CD14-positive monocyte (primary cell): ENCODE measurements around the gene NME8. TPM values are rescaled to one million over a fixed set of nuclear protein-coding genes. Genes with fewer than 3 reads are reported as not detected.

ENCODE experiments used
- DNase-seq, 3 donors: peaks; one replicate each; pipeline ENCODE4 v3.0.0-alpha.2; 2011 to 2022
- H2AFZ ChIP-seq: 2 replicates; pipeline ENCODE4 v1.6.0; 2012; ENCODE audit warnings: mild to moderate bottlenecking, low read depth, low read length, inconsistent platforms; ENCODE audit not compliant: insufficient read depth, poor library complexity, severe bottlenecking
- H3K27ac ChIP-seq, 2 donors: 1 replicate in 1 of 2; 2 replicates in 1 of 2; pipeline ENCODE4 v1.5.1; 2012 to 2013; ENCODE audit warnings: low read length in 2 of 2, control low read depth in 1 of 2, inconsistent platforms in 1 of 2, low read depth in 1 of 2, mild to moderate bottlenecking in 1 of 2
- H3K27me3 ChIP-seq, 2 donors: one replicate each; pipeline versions ENCODE4 v1.6.0 to v1.6.1; 2011 to 2013; ENCODE audit warnings: low read length in 2 of 2; ENCODE audit not compliant: control insufficient read depth in 2 of 2, insufficient read depth in 2 of 2
- H3K36me3 ChIP-seq, 2 donors: replicated peaks in 1 of 2; 1 replicate in 1 of 2; 2 replicates in 1 of 2; pipeline versions ENCODE4 v1.5.1 to v1.6.1; 2012 to 2013; ENCODE audit warnings: low read length in 2 of 2, control low read depth in 1 of 2, inconsistent platforms in 1 of 2, mild to moderate bottlenecking in 1 of 2; ENCODE audit not compliant: insufficient read depth in 2 of 2, control insufficient read depth in 1 of 2
- H3K4me1 ChIP-seq, 2 donors: 1 replicate in 1 of 2; 2 replicates in 1 of 2; pipeline versions ENCODE4 v1.5.1 to v1.6.1; 2012 to 2013; ENCODE audit warnings: low read length in 2 of 2, control low read depth in 1 of 2, inconsistent platforms in 1 of 2, mild to moderate bottlenecking in 1 of 2, moderate library complexity in 1 of 2; ENCODE audit not compliant: insufficient read depth in 2 of 2, control insufficient read depth in 1 of 2
- H3K4me2 ChIP-seq: replicated peaks from 2 replicates; pipeline ENCODE3; 2012; ENCODE audit warnings: low read length, moderate library complexity, mild to moderate bottlenecking; ENCODE audit not compliant: poor library complexity, severe bottlenecking; ENCODE audit errors: extremely low read depth
- H3K4me3 ChIP-seq, 3 experiments: fragments of 200-600 bp in 1 of 3; sonication (generic) in 1 of 3; replicated peaks in 1 of 3; 1 replicate in 2 of 3; 2 replicates in 1 of 3; pipeline ENCODE4 v1.5.1; 2011 to 2013; ENCODE audit warnings: low read length in 3 of 3, mild to moderate bottlenecking in 3 of 3, control low read depth in 2 of 3, low read depth in 2 of 3, inconsistent platforms in 1 of 3, moderate library complexity in 1 of 3
- H3K79me2 ChIP-seq: 2 replicates; pipeline ENCODE4 v1.6.0; 2012; ENCODE audit warnings: mild to moderate bottlenecking, control low read depth, inconsistent platforms, low read length, moderate library complexity; ENCODE audit not compliant: insufficient read depth
- H3K9ac ChIP-seq: 2 replicates; pipeline ENCODE4 v1.6.0; 2017; ENCODE audit warnings: low read length, mild to moderate bottlenecking; ENCODE audit not compliant: insufficient read depth, poor library complexity, severe bottlenecking
- H3K9me3 ChIP-seq, 2 donors: replicated peaks in 1 of 2; 1 replicate in 1 of 2; 2 replicates in 1 of 2; pipeline versions ENCODE4 v1.5.1 to v1.6.1; 2012 to 2013; ENCODE audit warnings: low read length in 2 of 2, control low read depth in 1 of 2; ENCODE audit not compliant: control insufficient read depth in 1 of 2, insufficient read depth in 1 of 2
- H4K20me1 ChIP-seq: 2 replicates; pipeline ENCODE4 v1.6.0; 2012; ENCODE audit warnings: mild to moderate bottlenecking, low read length, control low read depth, moderate library complexity; ENCODE audit not compliant: insufficient read depth
- H3K27ac Mint-ChIP-seq, 7 donors: one replicate each; pipeline ENCODE4 v1.8.0; 2020; ENCODE audit warnings: mild to moderate bottlenecking in 7 of 7, mixed read lengths in 7 of 7, moderate library complexity in 6 of 7, inconsistent platforms in 2 of 7
- H3K27me3 Mint-ChIP-seq, 3 donors: one replicate each; pipeline ENCODE4 v1.8.0; 2021 to 2022; ENCODE audit warnings: low read depth in 3 of 3, mild to moderate bottlenecking in 3 of 3, mixed read lengths in 3 of 3, moderate library complexity in 3 of 3, inconsistent platforms in 1 of 3
- H3K36me3 Mint-ChIP-seq, 2 donors: one replicate each; pipeline ENCODE4 v1.8.0; 2020; ENCODE audit warnings: mixed read lengths in 2 of 2, inconsistent platforms in 1 of 2, mild to moderate bottlenecking in 1 of 2
- H3K4me1 Mint-ChIP-seq: one replicate; pipeline ENCODE4 v1.8.0; 2020; ENCODE audit warnings: mild to moderate bottlenecking, mixed read lengths
- H3K4me3 Mint-ChIP-seq, 2 donors: one replicate each; pipeline ENCODE4 v1.8.0; 2020; ENCODE audit warnings: mild to moderate bottlenecking in 2 of 2, mixed read lengths in 2 of 2, moderate library complexity in 1 of 2
- H3K9me3 Mint-ChIP-seq, 7 donors: one replicate each; pipeline ENCODE4 v1.8.0; 2020 to 2022; ENCODE audit warnings: mixed read lengths in 7 of 7, mild to moderate bottlenecking in 6 of 7, moderate library complexity in 6 of 7, inconsistent platforms in 2 of 7
- CTCF ChIP-seq: fragments of 200-600 bp; IDR thresholded peaks from one replicate; pipeline ENCODE4 v1.8.0; 2022; ENCODE audit warnings: antibody characterized with exemption, mild to moderate bottlenecking
- WGBS: methylation state at CpG from one replicate; pipeline ENCODE4 v1.1.5; 2013; ENCODE audit warnings: missing lambda C conversion rate; ENCODE audit not compliant: insufficient coverage; 5-methylcytosine and 5-hydroxymethylcytosine counted together
- intact Hi-C, 2 donors: fragments of 100-400 bp; cut with micrococcal nuclease; formaldehyde crosslinking; loops; one replicate each; pipeline versions ENCODE4 v1.15.0 to v1.15.1; 2023
- polyA plus RNA-seq, 3 donors: library from polyadenylated mRNA; depleted of rRNA in 1 of 3; unstranded in 2 of 3; stranded (reverse) in 1 of 3; fragments of 300-500 nt in 2 of 3; fragments of >200 nt in 1 of 3; fragmentation: Illumina TruSeq in 2 of 3; gene quantifications; 1 replicate in 2 of 3; 2 replicates in 1 of 3; pipeline ENCODE4 v1.2.3, GENCODE V29; 2012 to 2021

The NME8 gene
- polyA plus RNA-seq, 3 donors = 3.2 to 8.8 (median 4.8) TPM

- no peak overlapping the region for H2AFZ ChIP-seq
- H3K36me3 Mint-ChIP-seq = peaks cover 0 to 3% of the 10 kb centered on the region in 2 donors
- no CpG with 5 or more reads among the region's 2 CpGs for WGBS
- H3K9me3 ChIP-seq = peaks cover 2 to 14% of the 10 kb centered on the region in 2 donors
- peaks cover 4% of the 10 kb centered on the region for H3K79me2 ChIP-seq
- peaks cover 6% of the 10 kb centered on the region in 2 donors for H3K4me1 ChIP-seq
- no peak overlapping the region for H3K27ac ChIP-seq
- H3K9me3 Mint-ChIP-seq = peaks cover 3 to 21% (median 14%) of the 10 kb centered on the region in 7 donors
- H3K27me3 Mint-ChIP-seq = no peaks in the 10 kb centered on the region
- H3K27me3 ChIP-seq = no peaks in the 10 kb centered on the region
- H3K4me3 ChIP-seq = no peak overlapping the region
- H3K9ac ChIP-seq = no peak overlapping the region
- H3K36me3 ChIP-seq = peaks cover 0 to 6% of the 10 kb centered on the region in 2 donors
- no peak overlapping the region for H3K4me2 ChIP-seq
- intact Hi-C loops = no loop called here
- no peak overlapping the region for H3K4me3 Mint-ChIP-seq
- no peaks in the 10 kb centered on the region for H3K4me1 Mint-ChIP-seq
- no peak for DNase-seq
- TF ChIP-seq CTCF = no peak
- no peak overlapping the region for H3K27ac Mint-ChIP-seq
- no peaks in the 10 kb centered on the region for H4K20me1 ChIP-seq
Measured at GRCh38 chr7:37927773-37928444, 79.5 kb downstream of the NME8 start.

- WGBS = 97% methylated on average over 3 of the region's 4 CpGs
- no peak for TF ChIP-seq CTCF
- no peaks in the 10 kb centered on the region for H4K20me1 ChIP-seq
- H3K9me3 ChIP-seq = peaks cover 2 to 14% of the 10 kb centered on the region in 2 donors
- peaks cover 0 to 6% of the 10 kb centered on the region in 2 donors for H3K36me3 ChIP-seq
- H3K4me1 ChIP-seq = peaks cover 6% of the 10 kb centered on the region in 2 donors
- Mint-ChIP-seq H3K27ac (no peak overlapping the region), H3K9me3 (peaks cover 1 to 24% (median 14%) of the 10 kb centered on the region in 7 donors), H3K4me3 (no peak overlapping the region), H3K27me3 (no peaks in the 10 kb centered on the region), H3K36me3 (peaks cover 0 to 2% of the 10 kb centered on the region in 2 donors), H3K4me1 (no peaks in the 10 kb centered on the region)
- no peak overlapping the region for H3K9ac ChIP-seq
- H3K4me2 ChIP-seq = no peak overlapping the region
- no peak overlapping the region for H3K27ac ChIP-seq
- intact Hi-C loops = no loop called here
- H3K27me3 ChIP-seq = no peaks in the 10 kb centered on the region
- no peak overlapping the region for H2AFZ ChIP-seq
- H3K79me2 ChIP-seq = peaks cover 4% of the 10 kb centered on the region
- no peak for DNase-seq
- no peak overlapping the region for H3K4me3 ChIP-seq
Measured at GRCh38 chr7:37928878-37929277, 80.5 kb downstream of the NME8 start.
